NB4 (cell line): ENCODE results near the gene TEC.

Source experiments
- DNase-seq: peaks from one replicate; pipeline ENCODE4 v3.0.0; 2010; ENCODE audit warnings: low read depth
- H3K4me3 ChIP-seq: one replicate; pipeline ENCODE4 v1.5.1; 2011; ENCODE audit warnings: mild to moderate bottlenecking, low read depth, low read length, moderate library complexity
- CTCF ChIP-seq: IDR thresholded peaks from one replicate; pipeline ENCODE4 v1.5.1; 2012; ENCODE audit warnings: low read depth, low read length
- MAX ChIP-seq: IDR thresholded peaks from 2 replicates; pipeline ENCODE4 v1.6.1; 2011; ENCODE audit warnings: low read depth, low read length
- MYC ChIP-seq: IDR thresholded peaks from 2 replicates; pipeline ENCODE4 v1.6.1; 2011; ENCODE audit warnings: low read depth, low read length
- POLR2A ChIP-seq: IDR thresholded peaks from 2 replicates; pipeline ENCODE4 v1.6.1; 2011; ENCODE audit warnings: mild to moderate bottlenecking; ENCODE audit not compliant: insufficient read length; ENCODE audit errors: extremely low read depth

Gene TEC

GRCh38 chr4:48156423-48156822, 113.2 kb downstream of the TEC start:
- H3K4me3 ChIP-seq: no peak overlapping the region
- TF ChIP-seq MYC: no peak
- TF ChIP-seq MAX: no peak
- no peak for TF ChIP-seq POLR2A
- TF ChIP-seq CTCF: no peak

GRCh38 chr4:48153791-48154550, 115.7 kb downstream of the TEC start:
- no peak for TF ChIP-seq MAX
- TF ChIP-seq POLR2A: no peak
- TF ChIP-seq CTCF: no peak
- TF ChIP-seq MYC: no peak
- H3K4me3 ChIP-seq: no peak overlapping the region
- DNase-seq: no peak

More at GRCh38 chr4:48156423-48156822, 113.2 kb downstream of the TEC start:
- no peak for DNase-seq

GRCh38 chr4:48152259-48152658, 117.4 kb downstream of the TEC start:
- DNase-seq: no peak
- no peak overlapping the region for H3K4me3 ChIP-seq
- TF ChIP-seq MYC (no peak), CTCF (no peak), MAX (no peak), POLR2A (no peak)

GRCh38 chr4:48149827-48150370, 119.7 kb downstream of the TEC start:
- no peak for TF ChIP-seq MAX
- TF ChIP-seq MYC: no peak
- no peak for TF ChIP-seq POLR2A
- TF ChIP-seq CTCF: no peak
- no peak overlapping the region for H3K4me3 ChIP-seq
- no peak for DNase-seq

- H3K4me3 ChIP-seq: no peak overlapping the region
- TF ChIP-seq CTCF (no peak), MYC (no peak), MAX (no peak), POLR2A (no peak)
- DNase-seq: no peak
These were observed 122.0 kb downstream of the TEC start for GRCh38 chr4:48147621-48148020.
